Measurements from ENCODE around the gene ELK4. TPM values are rescaled to one million over a fixed set of nuclear protein-coding genes. Genes with fewer than 3 reads are reported as not detected.

The ELK4 gene
- total RNA-seq, 1 experiment from 2014 or later, result 31.2 TPM

DNA sequence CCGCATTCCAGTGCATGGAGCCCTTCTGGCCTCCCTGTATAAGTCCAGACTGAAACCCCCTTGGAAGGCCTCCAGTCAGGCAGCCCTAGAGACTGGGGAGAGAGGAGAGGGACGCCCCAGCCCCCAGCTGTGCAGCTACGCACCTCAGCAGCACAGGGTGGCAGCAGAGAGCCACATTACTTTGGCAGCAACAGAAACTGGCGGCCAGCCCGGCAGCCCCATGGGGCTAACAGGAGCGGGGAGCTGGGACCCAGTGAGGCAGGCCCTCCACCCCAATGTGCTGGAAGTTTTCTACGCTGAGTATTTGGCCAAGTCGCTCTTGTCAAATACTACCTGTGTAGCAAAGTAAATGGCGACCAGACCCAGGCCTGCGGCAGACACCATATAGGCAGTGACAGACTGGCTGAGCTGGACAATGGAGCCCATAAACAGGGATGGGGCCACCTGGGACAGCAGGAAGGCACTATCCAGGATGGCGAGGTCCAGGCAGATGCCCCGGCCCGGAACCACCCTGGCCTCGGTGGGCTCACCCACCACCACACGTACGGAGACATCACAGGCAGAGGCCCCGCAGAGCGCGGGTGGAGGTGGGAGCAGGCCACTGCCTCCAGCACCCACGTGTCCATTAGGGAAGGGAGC is 27.3 kb upstream of the ELK4 start:
- peak; percentile 85 for DNase-seq

More for the DNA sequence above, 27.3 kb upstream of the ELK4 start:
- Histone ChIP-seq H2AFZ (ENCODE audit: low read length) (no peak overlapping the region), H4K91ac (ENCODE audit: insufficient read length, low read depth, low read length) (no peak overlapping the region), H4K5ac (ENCODE audit: insufficient read length, low read depth, low read length) (no peak overlapping the region), H2BK120ac (ENCODE audit: low read depth, low read length, poor library complexity, severe bottlenecking) (no peak overlapping the region), H3K27me3 (ENCODE audit: insufficient read depth, low read length) (no peaks in the 10 kb centered on the region), H4K20me1 (ENCODE audit: control insufficient read depth, insufficient read depth, insufficient read length) (no peaks in the 10 kb centered on the region), H3K4me1 (ENCODE audit: insufficient read depth, low read length) (no peaks in the 10 kb centered on the region; the same call in 1 of the 2 replicates), H3K4me2 (ENCODE audit: insufficient read depth, insufficient read length, low read length) (no peak overlapping the region), H4K8ac (replicated peaks; ENCODE audit: insufficient read length, low read depth, low read length) (no peak overlapping the region), H3K9me3 (ENCODE audit: control insufficient read depth, low read depth, low read length) (no peaks in the 10 kb centered on the region), H3K14ac (ENCODE audit: insufficient read depth, low read length) (no peak overlapping the region), H2BK12ac (ENCODE audit: insufficient read length, low read depth, low read length) (no peak overlapping the region), H2BK20ac (ENCODE audit: low read depth, low read length, poor library complexity, severe bottlenecking) (no peak overlapping the region), H3K4ac (ENCODE audit: low read depth, low read length) (no peak overlapping the region), H3K79me1 (ENCODE audit: insufficient read depth, low read depth, low read length, poor library complexity, severe bottlenecking) (no peaks in the 10 kb centered on the region), H3K23me2 (ENCODE audit: insufficient read length, low read depth, low read length, poor library complexity, severe bottlenecking) (no peaks in the 10 kb centered on the region), H3K9ac (ENCODE audit: extremely low read depth, insufficient read length, low read length) (no peak overlapping the region), H3K23ac (ENCODE audit: insufficient read length, low read depth, low read length) (no peak overlapping the region), H3K18ac (ENCODE audit: insufficient read length, low read depth, low read length) (no peak overlapping the region), H3K79me2 (ENCODE audit: insufficient read depth, low read length) (no peaks in the 10 kb centered on the region), H2BK15ac (ENCODE audit: low read depth, low read length) (no peak overlapping the region), H3K56ac (ENCODE audit: insufficient read length, low read depth, low read length) (no peak overlapping the region), H3K27ac (ENCODE audit: insufficient read length, low read depth, low read length) (no peak overlapping the region), H2AK5ac (ENCODE audit: insufficient read length, low read length) (no peak overlapping the region), H3T11ph (ENCODE audit: low read length) (no peak overlapping the region), H2BK5ac (ENCODE audit: insufficient read length, low read length) (no peak overlapping the region)
- Mint-ChIP-seq H3K27me3 (ENCODE audit: low read depth) (no peaks in the 10 kb centered on the region), H3K4me1 (peaks cover 36 to 40% of the 10 kb centered on the region in 2 experiments), H3K36me3 (ENCODE audit: insufficient read depth in 1 of 3, low read depth in 3 of 3) (peaks cover 4 to 39% (median 37%) of the 10 kb centered on the region in 3 experiments; a peak in 6 of 7 replicates), H3K9me3 (no peaks in the 10 kb centered on the region), H3K27ac (no peak overlapping the region; a peak in 1 of 7 replicates), H3K4me3 (no peak overlapping the region)
- no CpG with 5 or more reads among the region's 20 CpGs for WGBS (ENCODE audit: extremely low coverage, insufficient read length, low lambda C conversion rate)
- TF ChIP-seq CTCF (conservative IDR thresholded peaks at IDR 0.05), result peak; percentile 95
